WTC11 (cell line): ENCODE measurements around the gene U2AF2.

Source experiments
- CBFB ChIP-seq: sonication (generic); formaldehyde crosslinking; IDR thresholded peaks from 2 replicates; pipeline ENCODE4 v1.8.1; 2022; ENCODE audit warnings: mild to moderate bottlenecking, low read depth, missing genetic modification reagents
- E2F5 ChIP-seq: sonication (generic); formaldehyde crosslinking; IDR thresholded peaks from 2 replicates; pipeline ENCODE4 v1.8.1; 2022; ENCODE audit warnings: mild to moderate bottlenecking, moderate library complexity, missing genetic modification reagents
- ESRRA ChIP-seq: sonication (generic); formaldehyde crosslinking; IDR thresholded peaks from 2 replicates; pipeline ENCODE4 v1.8.1; 2022; ENCODE audit warnings: mild to moderate bottlenecking, missing genetic modification reagents, borderline replicate concordance
- ETV6 ChIP-seq: sonication (generic); formaldehyde crosslinking; IDR thresholded peaks from 2 replicates; pipeline ENCODE4 v1.8.1; 2022; ENCODE audit warnings: mild to moderate bottlenecking, missing genetic modification reagents
- JUN ChIP-seq: sonication (generic); formaldehyde crosslinking; IDR thresholded peaks from 2 replicates; pipeline ENCODE4 v1.8.0; 2023; ENCODE audit warnings: mild to moderate bottlenecking, missing genetic modification reagents
- NFYB ChIP-seq: sonication (generic); formaldehyde crosslinking; conservative IDR thresholded peaks from 2 replicates; pipeline ENCODE4 v1.8.0; 2022; ENCODE audit warnings: low read depth, missing genetic modification reagents
- NR2C2 ChIP-seq: sonication (generic); formaldehyde crosslinking; IDR thresholded peaks from 2 replicates; pipeline ENCODE4 v1.8.0; 2022; ENCODE audit warnings: mild to moderate bottlenecking, missing genetic modification reagents
- SP1 ChIP-seq: sonication (generic); formaldehyde crosslinking; conservative IDR thresholded peaks from 2 replicates; pipeline ENCODE4 v1.8.1; 2022; ENCODE audit warnings: missing genetic modification reagents
- TEAD4 ChIP-seq: sonication (generic); formaldehyde crosslinking; IDR thresholded peaks from 2 replicates; pipeline ENCODE4 v1.8.0; 2022; ENCODE audit warnings: mild to moderate bottlenecking, missing genetic modification reagents
- ZBTB43 ChIP-seq: sonication (generic); formaldehyde crosslinking; IDR thresholded peaks from 2 replicates; pipeline ENCODE4 v1.8.1; 2023; ENCODE audit warnings: mild to moderate bottlenecking, missing genetic modification reagents
- ZNF138 ChIP-seq: sonication (generic); formaldehyde crosslinking; conservative IDR thresholded peaks from 2 replicates; pipeline ENCODE4 v1.8.1; 2022; ENCODE audit warnings: mild to moderate bottlenecking, moderate library complexity, missing genetic modification reagents
- ZNF263 ChIP-seq: sonication (generic); formaldehyde crosslinking; IDR thresholded peaks from 2 replicates; pipeline ENCODE4 v1.8.1; 2022; ENCODE audit warnings: low read depth, mild to moderate bottlenecking, moderate library complexity, missing genetic modification reagents
- ZNF317 ChIP-seq: sonication (generic); formaldehyde crosslinking; IDR thresholded peaks from 2 replicates; pipeline ENCODE4 v1.8.1; 2023; ENCODE audit warnings: low read depth, mild to moderate bottlenecking, moderate library complexity, missing genetic modification reagents, borderline replicate concordance
- TF ChIP-seq, protein P1 (sequence below): fragments of 200-600 bp; IDR thresholded peaks from 2 replicates; pipeline ENCODE4 v1.8.0; 2022; ENCODE audit warnings: antibody characterized with exemption

DNA sequence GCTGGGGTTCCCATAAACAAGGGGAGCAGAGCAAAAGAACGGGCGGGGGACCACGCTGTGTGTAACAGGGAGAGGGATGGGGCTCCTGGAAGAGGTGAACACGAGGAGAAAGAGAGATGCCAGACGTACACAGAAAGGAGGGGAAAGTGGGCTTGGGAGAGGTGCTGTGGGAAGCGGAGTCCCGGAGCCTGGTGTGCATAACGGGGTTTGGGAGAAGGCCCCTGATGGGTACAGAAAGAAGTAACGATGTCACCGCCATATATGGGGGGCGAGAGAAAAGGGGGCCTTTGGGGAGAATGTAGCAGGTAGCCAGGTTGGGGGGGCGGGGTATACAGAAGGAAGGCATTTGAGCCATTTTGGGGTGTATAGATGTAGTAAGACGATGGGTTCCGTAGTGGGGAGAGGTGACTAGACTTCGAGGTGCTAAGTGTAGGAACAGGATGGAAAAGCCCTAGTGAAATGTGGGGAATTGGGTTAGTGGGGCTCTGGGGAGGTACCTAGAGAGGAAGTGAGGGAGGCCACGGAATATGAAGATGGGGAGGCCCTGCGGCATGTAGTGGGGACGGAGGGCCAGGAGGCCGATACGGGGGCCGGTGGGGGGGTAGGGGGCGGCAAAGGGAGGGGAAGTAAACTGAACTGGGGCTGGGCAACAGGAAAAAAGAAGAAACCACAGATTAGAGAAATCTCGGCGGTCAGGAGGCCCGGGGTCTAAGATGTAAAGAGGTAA lies 13.2 kb upstream of the U2AF2 start:
- TF ChIP-seq ETV6 (CRISPR knock-in tag) (peak; percentile 40; the same call in 1 of the 2 replicates), E2F5 (CRISPR knock-in tag) (no peak), ZNF263 (no peak), ZNF317 (CRISPR knock-in tag) (no peak), TEAD4 (no peak), ZNF138 (CRISPR knock-in tag) (no peak), JUN (CRISPR knock-in tag) (no peak), NFYB (no peak), SP1 (CRISPR knock-in tag) (no peak), ESRRA (CRISPR knock-in tag) (no peak; the same call in 1 of the 2 replicates), NR2C2 (CRISPR knock-in tag) (no peak), ZBTB43 (CRISPR knock-in tag) (no peak), CBFB (CRISPR knock-in tag) (no peak)
- TF ChIP-seq, protein P1, sequence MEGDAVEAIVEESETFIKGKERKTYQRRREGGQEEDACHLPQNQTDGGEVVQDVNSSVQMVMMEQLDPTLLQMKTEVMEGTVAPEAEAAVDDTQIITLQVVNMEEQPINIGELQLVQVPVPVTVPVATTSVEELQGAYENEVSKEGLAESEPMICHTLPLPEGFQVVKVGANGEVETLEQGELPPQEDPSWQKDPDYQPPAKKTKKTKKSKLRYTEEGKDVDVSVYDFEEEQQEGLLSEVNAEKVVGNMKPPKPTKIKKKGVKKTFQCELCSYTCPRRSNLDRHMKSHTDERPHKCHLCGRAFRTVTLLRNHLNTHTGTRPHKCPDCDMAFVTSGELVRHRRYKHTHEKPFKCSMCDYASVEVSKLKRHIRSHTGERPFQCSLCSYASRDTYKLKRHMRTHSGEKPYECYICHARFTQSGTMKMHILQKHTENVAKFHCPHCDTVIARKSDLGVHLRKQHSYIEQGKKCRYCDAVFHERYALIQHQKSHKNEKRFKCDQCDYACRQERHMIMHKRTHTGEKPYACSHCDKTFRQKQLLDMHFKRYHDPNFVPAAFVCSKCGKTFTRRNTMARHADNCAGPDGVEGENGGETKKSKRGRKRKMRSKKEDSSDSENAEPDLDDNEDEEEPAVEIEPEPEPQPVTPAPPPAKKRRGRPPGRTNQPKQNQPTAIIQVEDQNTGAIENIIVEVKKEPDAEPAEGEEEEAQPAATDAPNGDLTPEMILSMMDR, result no peak
